GM23338 (cell line): Measurements from ENCODE around the gene EXO1. TPM values are rescaled to one million over a fixed set of nuclear protein-coding genes. Genes with fewer than 3 reads are reported as not detected.

ENCODE experiments used
- ATAC-seq: fragments of 200-7000 bp; cut with Tn5 transposase; 3 replicates; pipeline ENCODE4 v1.9.1; 2020
- DNase-seq: peaks from one replicate; pipeline ENCODE4 v3.0.0-alpha.2; 2015; ENCODE audit warnings: low spot score
- H2AFZ ChIP-seq: fragments of 200-600 bp; sonication (generic); 2 replicates; pipeline ENCODE4 v1.8.0; 2016; ENCODE audit warnings: antibody characterized with exemption, mild to moderate bottlenecking, moderate library complexity
- H3F3A ChIP-seq: fragments of 200-600 bp; sonication (generic); replicated peaks from 2 replicates; pipeline ENCODE4 v1.8.0; 2017; ENCODE audit warnings: antibody characterized with exemption, mixed run types, low read depth
- H3K27ac ChIP-seq: fragments of 200-600 bp; sonication (generic); 2 replicates; pipeline ENCODE4 v1.6.1; 2016; ENCODE audit warnings: low read depth
- H3K27me3 ChIP-seq: fragments of 200-600 bp; sonication (generic); 2 replicates; pipeline ENCODE4 v1.8.0; 2016; ENCODE audit warnings: mild to moderate bottlenecking, mixed run types, moderate library complexity; ENCODE audit not compliant: insufficient read depth
- H3K36me3 ChIP-seq: fragments of 200-600 bp; sonication (generic); 2 replicates; pipeline ENCODE4 v1.8.0; 2016; ENCODE audit warnings: mild to moderate bottlenecking; ENCODE audit not compliant: insufficient read depth
- H3K4me1 ChIP-seq: fragments of 200-600 bp; sonication (generic); 2 replicates; pipeline ENCODE4 v1.8.0; 2016; ENCODE audit warnings: mild to moderate bottlenecking, moderate library complexity; ENCODE audit not compliant: insufficient read depth
- H3K4me2 ChIP-seq: fragments of 200-600 bp; sonication (generic); 2 replicates; pipeline ENCODE4 v1.7.1; 2017; ENCODE audit warnings: mixed run types
- H3K4me3 ChIP-seq: fragments of 200-600 bp; sonication (generic); 2 replicates; pipeline ENCODE4 v1.6.1; 2016; ENCODE audit warnings: mixed run types
- H3K79me2 ChIP-seq: fragments of 200-600 bp; sonication (generic); replicated peaks from 2 replicates; pipeline ENCODE4 v1.8.0; 2017; ENCODE audit warnings: mild to moderate bottlenecking; ENCODE audit not compliant: insufficient read depth
- H3K9me2 ChIP-seq: fragments of 200-600 bp; sonication (generic); 2 replicates; pipeline ENCODE4 v1.8.0; 2017; ENCODE audit not compliant: insufficient read depth
- H4K20me1 ChIP-seq: fragments of 200-600 bp; sonication (generic); replicated peaks from 2 replicates; pipeline ENCODE4 v1.8.0; 2017; ENCODE audit warnings: mild to moderate bottlenecking; ENCODE audit not compliant: insufficient read depth
- H3K27ac Mint-ChIP-seq: 2 replicates; pipeline ENCODE4 v1.8.0; 2020; ENCODE audit warnings: inconsistent platforms, mild to moderate bottlenecking, moderate library complexity, mixed read lengths
- H3K27me3 Mint-ChIP-seq: 3 replicates; pipeline ENCODE4 v1.8.0; 2022; ENCODE audit warnings: low read depth, mild to moderate bottlenecking, moderate library complexity, mixed read lengths, inconsistent platforms; ENCODE audit not compliant: insufficient read depth, poor library complexity
- H3K36me3 Mint-ChIP-seq: 3 replicates; pipeline ENCODE4 v1.8.0; 2021; ENCODE audit warnings: low read depth, mild to moderate bottlenecking, inconsistent platforms, moderate library complexity, mixed read lengths
- H3K4me1 Mint-ChIP-seq: 3 replicates; pipeline ENCODE4 v1.8.0; 2020; ENCODE audit warnings: mild to moderate bottlenecking, inconsistent platforms, mixed read lengths
- H3K4me3 Mint-ChIP-seq: 3 replicates; pipeline ENCODE4 v1.8.0; 2021; ENCODE audit warnings: moderate library complexity, mild to moderate bottlenecking, inconsistent platforms, mixed read lengths
- H3K9me3 Mint-ChIP-seq: 3 replicates; pipeline ENCODE4 v1.8.0; 2020; ENCODE audit warnings: moderate library complexity, mild to moderate bottlenecking, inconsistent platforms, mixed read lengths
- CREB1 ChIP-seq: fragments of 250-450 bp; sonication (Bioruptor Pico); IDR thresholded peaks from 2 replicates; pipeline ENCODE4 v1.5.0; 2020; ENCODE audit warnings: low read depth, mild to moderate bottlenecking, moderate library complexity
- EZH2 ChIP-seq: fragments of 200-600 bp; sonication (generic); IDR thresholded peaks from one replicate; pipeline ENCODE4 v1.8.0; 2017; ENCODE audit warnings: antibody characterized with exemption, mild to moderate bottlenecking, low read depth; ENCODE audit not compliant: unreplicated experiment
- EZH2phosphoT487 ChIP-seq: fragments of 200-600 bp; sonication (generic); IDR thresholded peaks from one replicate; pipeline ENCODE4 v1.8.1; 2018; ENCODE audit warnings: antibody characterized with exemption; ENCODE audit not compliant: unreplicated experiment
- JUNB ChIP-seq: IDR thresholded peaks from one replicate; pipeline ENCODE4 v1.6.1; 2016; ENCODE audit warnings: antibody characterized with exemption; ENCODE audit not compliant: unreplicated experiment
- NANOG ChIP-seq: IDR thresholded peaks from 2 replicates; pipeline ENCODE4 v1.6.1; 2016; ENCODE audit warnings: antibody characterized with exemption, borderline replicate concordance
- POLR2AphosphoS5 ChIP-seq: IDR thresholded peaks from 2 replicates; pipeline ENCODE4 v1.6.1; 2016; ENCODE audit warnings: antibody characterized with exemption, low read depth
- STAT1 ChIP-seq: IDR thresholded peaks from one replicate; pipeline ENCODE4 v1.6.1; 2016; ENCODE audit warnings: antibody characterized with exemption; ENCODE audit not compliant: unreplicated experiment
- polyA plus RNA-seq: library from polyadenylated mRNA; unstranded; fragments of >200 nt; fragmentation: Nextera tagmentation; extraction: Ambion mirVana; gene quantifications from 2 replicates; pipeline ENCODE4 v1.2.1, GENCODE V29; 2016
- total RNA-seq: library from RNA; depleted of rRNA; stranded (reverse); fragments of >200 nt; shearing (Covaris generic); gene quantifications from 2 replicates; pipeline ENCODE4 v1.2.3, GENCODE V29; 2014
- TF ChIP-seq, protein P1 (sequence below): fragments of 250-450 bp; sonication (Bioruptor Pico); IDR thresholded peaks from 2 replicates; pipeline ENCODE4 v1.5.0; 2020; ENCODE audit warnings: mild to moderate bottlenecking, moderate library complexity
- TF ChIP-seq, protein P2 (sequence below): IDR thresholded peaks from 2 replicates; pipeline ENCODE4 v1.6.1; 2016; ENCODE audit warnings: antibody characterized with exemption
- TF ChIP-seq, protein P3 (sequence below): IDR thresholded peaks from one replicate; pipeline ENCODE4 v1.6.1; 2018; ENCODE audit warnings: antibody characterized with exemption; ENCODE audit not compliant: unreplicated experiment

EXO1 gene
- total and polyA plus RNA-seq, 2 experiments from 2014 or later, result 16.2 to 34.0 TPM

DNA sequence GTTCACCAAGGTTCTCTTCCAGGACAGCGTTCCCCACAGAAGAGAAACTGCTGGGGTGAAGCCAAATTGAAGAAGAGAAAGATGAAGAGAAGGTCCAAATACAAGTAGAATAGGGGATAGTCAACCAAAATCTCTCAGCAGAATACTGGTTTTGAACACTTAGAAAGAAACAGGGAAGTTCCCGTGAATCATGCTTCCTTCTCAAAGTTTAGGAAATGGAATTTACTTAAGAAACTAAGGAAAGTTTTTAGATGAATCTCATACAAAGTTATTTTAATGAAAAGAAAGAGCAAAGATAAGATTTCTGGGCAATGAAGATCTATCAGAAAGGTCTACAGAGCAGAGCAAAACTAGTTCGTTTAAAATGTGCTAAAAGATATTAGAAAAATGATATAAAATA lies 43.3 kb downstream of the EXO1 start:
- DNase-seq (no peak), ATAC-seq (no peak)
- H3K36me3 ChIP-seq, result peaks cover 13% of the 10 kb centered on the region; the same call in 1 of the 2 replicates
- no peaks in the 10 kb centered on the region for H3K9me3 Mint-ChIP-seq
- TF ChIP-seq, protein P1, sequence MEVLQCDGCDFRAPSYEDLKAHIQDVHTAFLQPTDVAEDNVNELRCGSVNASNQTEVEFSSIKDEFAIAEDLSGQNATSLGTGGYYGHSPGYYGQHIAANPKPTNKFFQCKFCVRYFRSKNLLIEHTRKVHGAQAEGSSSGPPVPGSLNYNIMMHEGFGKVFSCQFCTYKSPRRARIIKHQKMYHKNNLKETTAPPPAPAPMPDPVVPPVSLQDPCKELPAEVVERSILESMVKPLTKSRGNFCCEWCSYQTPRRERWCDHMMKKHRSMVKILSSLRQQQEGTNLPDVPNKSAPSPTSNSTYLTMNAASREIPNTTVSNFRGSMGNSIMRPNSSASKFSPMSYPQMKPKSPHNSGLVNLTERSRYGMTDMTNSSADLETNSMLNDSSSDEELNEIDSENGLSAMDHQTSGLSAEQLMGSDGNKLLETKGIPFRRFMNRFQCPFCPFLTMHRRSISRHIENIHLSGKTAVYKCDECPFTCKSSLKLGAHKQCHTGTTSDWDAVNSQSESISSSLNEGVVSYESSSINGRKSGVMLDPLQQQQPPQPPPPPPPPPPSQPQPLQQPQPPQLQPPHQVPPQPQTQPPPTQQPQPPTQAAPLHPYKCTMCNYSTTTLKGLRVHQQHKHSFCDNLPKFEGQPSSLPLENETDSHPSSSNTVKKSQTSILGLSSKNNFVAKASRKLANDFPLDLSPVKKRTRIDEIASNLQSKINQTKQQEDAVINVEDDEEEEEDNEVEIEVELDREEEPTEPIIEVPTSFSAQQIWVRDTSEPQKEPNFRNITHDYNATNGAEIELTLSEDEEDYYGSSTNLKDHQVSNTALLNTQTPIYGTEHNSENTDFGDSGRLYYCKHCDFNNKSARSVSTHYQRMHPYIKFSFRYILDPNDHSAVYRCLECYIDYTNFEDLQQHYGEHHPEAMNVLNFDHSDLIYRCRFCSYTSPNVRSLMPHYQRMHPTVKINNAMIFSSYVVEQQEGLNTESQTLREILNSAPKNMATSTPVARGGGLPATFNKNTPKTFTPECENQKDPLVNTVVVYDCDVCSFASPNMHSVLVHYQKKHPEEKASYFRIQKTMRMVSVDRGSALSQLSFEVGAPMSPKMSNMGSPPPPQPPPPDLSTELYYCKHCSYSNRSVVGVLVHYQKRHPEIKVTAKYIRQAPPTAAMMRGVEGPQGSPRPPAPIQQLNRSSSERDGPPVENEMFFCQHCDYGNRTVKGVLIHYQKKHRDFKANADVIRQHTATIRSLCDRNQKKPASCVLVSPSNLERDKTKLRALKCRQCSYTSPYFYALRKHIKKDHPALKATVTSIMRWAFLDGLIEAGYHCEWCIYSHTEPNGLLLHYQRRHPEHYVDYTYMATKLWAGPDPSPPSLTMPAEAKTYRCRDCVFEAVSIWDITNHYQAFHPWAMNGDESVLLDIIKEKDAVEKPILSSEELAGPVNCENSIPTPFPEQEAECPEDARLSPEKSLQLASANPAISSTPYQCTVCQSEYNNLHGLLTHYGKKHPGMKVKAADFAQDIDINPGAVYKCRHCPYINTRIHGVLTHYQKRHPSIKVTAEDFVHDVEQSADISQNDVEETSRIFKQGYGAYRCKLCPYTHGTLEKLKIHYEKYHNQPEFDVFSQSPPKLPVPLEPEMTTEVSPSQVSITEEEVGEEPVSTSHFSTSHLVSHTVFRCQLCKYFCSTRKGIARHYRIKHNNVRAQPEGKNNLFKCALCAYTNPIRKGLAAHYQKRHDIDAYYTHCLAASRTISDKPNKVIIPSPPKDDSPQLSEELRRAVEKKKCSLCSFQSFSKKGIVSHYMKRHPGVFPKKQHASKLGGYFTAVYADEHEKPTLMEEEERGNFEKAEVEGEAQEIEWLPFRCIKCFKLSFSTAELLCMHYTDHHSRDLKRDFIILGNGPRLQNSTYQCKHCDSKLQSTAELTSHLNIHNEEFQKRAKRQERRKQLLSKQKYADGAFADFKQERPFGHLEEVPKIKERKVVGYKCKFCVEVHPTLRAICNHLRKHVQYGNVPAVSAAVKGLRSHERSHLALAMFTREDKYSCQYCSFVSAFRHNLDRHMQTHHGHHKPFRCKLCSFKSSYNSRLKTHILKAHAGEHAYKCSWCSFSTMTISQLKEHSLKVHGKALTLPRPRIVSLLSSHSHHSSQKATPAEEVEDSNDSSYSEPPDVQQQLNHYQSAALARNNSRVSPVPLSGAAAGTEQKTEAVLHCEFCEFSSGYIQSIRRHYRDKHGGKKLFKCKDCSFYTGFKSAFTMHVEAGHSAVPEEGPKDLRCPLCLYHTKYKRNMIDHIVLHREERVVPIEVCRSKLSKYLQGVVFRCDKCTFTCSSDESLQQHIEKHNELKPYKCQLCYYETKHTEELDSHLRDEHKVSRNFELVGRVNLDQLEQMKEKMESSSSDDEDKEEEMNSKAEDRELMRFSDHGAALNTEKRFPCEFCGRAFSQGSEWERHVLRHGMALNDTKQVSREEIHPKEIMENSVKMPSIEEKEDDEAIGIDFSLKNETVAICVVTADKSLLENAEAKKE (CRISPR knock-in tag), result no peak
- TF ChIP-seq NANOG, result no peak
- no peak overlapping the region for H3K27ac ChIP-seq
- H3K4me1 Mint-ChIP-seq, result no peaks in the 10 kb centered on the region
- H3K27ac Mint-ChIP-seq, result no peak overlapping the region
- H4K20me1 ChIP-seq, result no peaks in the 10 kb centered on the region; the same call in 1 of the 2 replicates
- no peak overlapping the region for H3K4me2 ChIP-seq
- H3K4me1 ChIP-seq, result no peaks in the 10 kb centered on the region
- H3F3A ChIP-seq, result no peaks in the 10 kb centered on the region
- H3K4me3 ChIP-seq, result no peak overlapping the region
- H3K27me3 ChIP-seq, result no peaks in the 10 kb centered on the region
- H3K4me3 Mint-ChIP-seq, result no peak overlapping the region
- peaks cover 36% of the 10 kb centered on the region for H3K36me3 Mint-ChIP-seq
- H3K27me3 Mint-ChIP-seq, result no peaks in the 10 kb centered on the region
- H3K79me2 ChIP-seq, result no peaks in the 10 kb centered on the region
- H3K9me2 ChIP-seq, result no peaks in the 10 kb centered on the region
- H2AFZ ChIP-seq, result no peak overlapping the region

DNA sequence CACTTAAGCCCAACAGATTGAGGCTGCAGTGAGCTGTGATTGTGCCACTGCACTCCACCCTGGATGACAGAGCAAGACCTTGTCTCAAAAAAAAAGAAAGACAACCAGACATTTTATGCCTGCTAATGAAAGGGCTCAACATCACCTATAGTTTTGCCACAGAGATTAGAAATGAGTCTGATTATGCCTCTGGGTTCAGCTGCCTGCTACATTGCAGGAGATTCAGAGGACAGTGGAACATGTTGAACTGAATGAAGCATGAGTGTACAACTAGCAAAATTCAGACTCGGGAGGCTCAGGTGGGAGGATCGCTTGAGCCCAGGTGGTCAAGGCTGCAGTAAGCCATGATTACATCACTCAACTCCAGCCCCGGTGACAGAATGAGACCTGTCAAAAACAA lies 46.0 kb downstream of the EXO1 start:
- Histone ChIP-seq H3K36me3 (peaks cover 4% of the 10 kb centered on the region; the same call in 1 of the 2 replicates), H3K9me2 (no peaks in the 10 kb centered on the region), H3F3A (no peaks in the 10 kb centered on the region), H3K4me1 (no peaks in the 10 kb centered on the region), H3K27ac (no peak overlapping the region), H3K27me3 (no peaks in the 10 kb centered on the region), H3K4me3 (no peak overlapping the region), H3K79me2 (no peaks in the 10 kb centered on the region), H3K4me2 (no peak overlapping the region), H2AFZ (no peak overlapping the region), H4K20me1 (no peaks in the 10 kb centered on the region)
- H3K4me3 Mint-ChIP-seq, result no peak overlapping the region
- H3K27me3 Mint-ChIP-seq, result no peaks in the 10 kb centered on the region
- no peak overlapping the region; the same call in 1 of the 2 replicates for H3K27ac Mint-ChIP-seq
- DNase-seq (no peak), ATAC-seq (no peak)
- H3K9me3 Mint-ChIP-seq, result no peaks in the 10 kb centered on the region
- H3K36me3 Mint-ChIP-seq, result peaks cover 24% of the 10 kb centered on the region
- no peaks in the 10 kb centered on the region for H3K4me1 Mint-ChIP-seq
- TF ChIP-seq EZH2, result no peak
- TF ChIP-seq JUNB, result no peak
- TF ChIP-seq, protein P2, sequence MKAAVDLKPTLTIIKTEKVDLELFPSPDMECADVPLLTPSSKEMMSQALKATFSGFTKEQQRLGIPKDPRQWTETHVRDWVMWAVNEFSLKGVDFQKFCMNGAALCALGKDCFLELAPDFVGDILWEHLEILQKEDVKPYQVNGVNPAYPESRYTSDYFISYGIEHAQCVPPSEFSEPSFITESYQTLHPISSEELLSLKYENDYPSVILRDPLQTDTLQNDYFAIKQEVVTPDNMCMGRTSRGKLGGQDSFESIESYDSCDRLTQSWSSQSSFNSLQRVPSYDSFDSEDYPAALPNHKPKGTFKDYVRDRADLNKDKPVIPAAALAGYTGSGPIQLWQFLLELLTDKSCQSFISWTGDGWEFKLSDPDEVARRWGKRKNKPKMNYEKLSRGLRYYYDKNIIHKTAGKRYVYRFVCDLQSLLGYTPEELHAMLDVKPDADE, result no peak
- no peak for TF ChIP-seq EZH2phosphoT487
- TF ChIP-seq CREB1, result no peak
- TF ChIP-seq, protein P3, sequence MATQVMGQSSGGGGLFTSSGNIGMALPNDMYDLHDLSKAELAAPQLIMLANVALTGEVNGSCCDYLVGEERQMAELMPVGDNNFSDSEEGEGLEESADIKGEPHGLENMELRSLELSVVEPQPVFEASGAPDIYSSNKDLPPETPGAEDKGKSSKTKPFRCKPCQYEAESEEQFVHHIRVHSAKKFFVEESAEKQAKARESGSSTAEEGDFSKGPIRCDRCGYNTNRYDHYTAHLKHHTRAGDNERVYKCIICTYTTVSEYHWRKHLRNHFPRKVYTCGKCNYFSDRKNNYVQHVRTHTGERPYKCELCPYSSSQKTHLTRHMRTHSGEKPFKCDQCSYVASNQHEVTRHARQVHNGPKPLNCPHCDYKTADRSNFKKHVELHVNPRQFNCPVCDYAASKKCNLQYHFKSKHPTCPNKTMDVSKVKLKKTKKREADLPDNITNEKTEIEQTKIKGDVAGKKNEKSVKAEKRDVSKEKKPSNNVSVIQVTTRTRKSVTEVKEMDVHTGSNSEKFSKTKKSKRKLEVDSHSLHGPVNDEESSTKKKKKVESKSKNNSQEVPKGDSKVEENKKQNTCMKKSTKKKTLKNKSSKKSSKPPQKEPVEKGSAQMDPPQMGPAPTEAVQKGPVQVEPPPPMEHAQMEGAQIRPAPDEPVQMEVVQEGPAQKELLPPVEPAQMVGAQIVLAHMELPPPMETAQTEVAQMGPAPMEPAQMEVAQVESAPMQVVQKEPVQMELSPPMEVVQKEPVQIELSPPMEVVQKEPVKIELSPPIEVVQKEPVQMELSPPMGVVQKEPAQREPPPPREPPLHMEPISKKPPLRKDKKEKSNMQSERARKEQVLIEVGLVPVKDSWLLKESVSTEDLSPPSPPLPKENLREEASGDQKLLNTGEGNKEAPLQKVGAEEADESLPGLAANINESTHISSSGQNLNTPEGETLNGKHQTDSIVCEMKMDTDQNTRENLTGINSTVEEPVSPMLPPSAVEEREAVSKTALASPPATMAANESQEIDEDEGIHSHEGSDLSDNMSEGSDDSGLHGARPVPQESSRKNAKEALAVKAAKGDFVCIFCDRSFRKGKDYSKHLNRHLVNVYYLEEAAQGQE, result no peak
- TF ChIP-seq STAT1, result no peak
- TF ChIP-seq POLR2AphosphoS5, result no peak
- no peak for TF ChIP-seq NANOG
